ENCODE results near the gene EPM2A. TPM values are rescaled to one million over a fixed set of nuclear protein-coding genes. Genes with fewer than 3 reads are reported as not detected.

Gene EPM2A
- total RNA-seq, 1 experiment from 2014 or later: 4.7 TPM

DNA sequence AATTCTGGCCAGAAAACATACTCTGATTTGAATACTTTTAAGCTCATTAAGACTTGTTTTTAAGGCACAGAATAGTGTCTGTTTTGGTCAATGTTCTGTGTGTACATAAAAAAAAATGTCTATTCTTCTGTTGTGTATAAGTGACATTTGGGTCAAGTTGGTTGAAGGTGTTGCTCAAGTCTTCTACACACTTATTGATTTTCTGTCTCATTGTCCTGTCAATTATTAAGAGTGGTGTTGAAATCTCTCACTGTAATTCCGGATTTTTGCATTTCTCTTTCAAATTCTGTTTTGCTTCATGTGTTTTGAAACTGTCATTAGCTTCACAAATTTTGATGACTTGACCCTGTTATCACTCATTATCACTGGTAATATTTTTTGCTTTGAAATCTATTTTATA lies 37.5 kb upstream of the EPM2A start:
- Histone ChIP-seq H3K36me3 (ENCODE audit: low read depth) (no peaks in the 10 kb centered on the region), H3K9me2 (ENCODE audit: insufficient read depth) (no peaks in the 10 kb centered on the region), H3K4me3 (no peak overlapping the region), H3K27me3 (ENCODE audit: insufficient read depth, low read depth) (no peaks in the 10 kb centered on the region), H3F3A (ENCODE audit: insufficient read depth, low read depth) (no peaks in the 10 kb centered on the region), H3K9me3 (ENCODE audit: insufficient read depth, low read depth) (no peaks in the 10 kb centered on the region), H2AFZ (no peak overlapping the region), H3K79me2 (ENCODE audit: low read depth) (no peaks in the 10 kb centered on the region), H3K27ac (no peak overlapping the region), H3K4me1 (replicated peaks; ENCODE audit: insufficient read depth) (no peaks in the 10 kb centered on the region), H3K4me2 (no peak overlapping the region), H4K20me1 (ENCODE audit: insufficient read depth) (no peaks in the 10 kb centered on the region)
- CTCF ChIA-PET: no interaction called here
- intact Hi-C loops (cut with micrococcal nuclease; ENCODE audit: unreplicated experiment): no loop called here
- no peak for DNase-seq
- no TSS peak for BruUV-seq (replicated peaks)
- TF ChIP-seq EZH2 (IDR thresholded peaks at IDR 0.05; ENCODE audit: low read depth) (no peak), CTCF (conservative IDR thresholded peaks at IDR 0.05) (no peak)
- POLR2A ChIA-PET (ENCODE audit: unreplicated experiment): no interaction called here

GRCh38 chr6:145765449-145765848 lies 30.1 kb upstream of the EPM2A start:
- ChIA-PET CTCF (no interaction called here), POLR2A (ENCODE audit: unreplicated experiment) (no interaction called here)
- Histone ChIP-seq H3F3A (ENCODE audit: insufficient read depth, low read depth) (no peaks in the 10 kb centered on the region), H3K9me3 (ENCODE audit: insufficient read depth, low read depth) (no peaks in the 10 kb centered on the region), H3K4me3 (no peak overlapping the region), H3K9me2 (ENCODE audit: insufficient read depth) (peaks cover 5% of the 10 kb centered on the region; the same call in 1 of the 2 replicates), H3K36me3 (ENCODE audit: low read depth) (no peaks in the 10 kb centered on the region), H3K4me1 (replicated peaks; ENCODE audit: insufficient read depth) (no peaks in the 10 kb centered on the region), H3K79me2 (ENCODE audit: low read depth) (no peaks in the 10 kb centered on the region), H3K27me3 (ENCODE audit: insufficient read depth, low read depth) (no peaks in the 10 kb centered on the region), H3K27ac (no peak overlapping the region), H2AFZ (no peak overlapping the region), H3K4me2 (no peak overlapping the region), H4K20me1 (ENCODE audit: insufficient read depth) (no peaks in the 10 kb centered on the region)
- intact Hi-C loops (cut with micrococcal nuclease; ENCODE audit: unreplicated experiment): no loop called here
- no peak for TF ChIP-seq EZH2 (IDR thresholded peaks at IDR 0.05; ENCODE audit: low read depth)
- no peak for TF ChIP-seq CTCF (conservative IDR thresholded peaks at IDR 0.05)
- BruUV-seq (replicated peaks): no TSS peak
- DNase-seq: no peak

- Histone ChIP-seq H3K9me2 (ENCODE audit: insufficient read depth) (peaks cover 5% of the 10 kb centered on the region; the same call in 1 of the 2 replicates), H3K9me3 (ENCODE audit: insufficient read depth, low read depth) (no peaks in the 10 kb centered on the region), H3K27ac (no peak overlapping the region), H3F3A (ENCODE audit: insufficient read depth, low read depth) (no peaks in the 10 kb centered on the region), H3K4me3 (no peak overlapping the region), H3K36me3 (ENCODE audit: low read depth) (no peaks in the 10 kb centered on the region), H3K4me1 (replicated peaks; ENCODE audit: insufficient read depth) (no peaks in the 10 kb centered on the region), H3K4me2 (no peak overlapping the region), H3K79me2 (ENCODE audit: low read depth) (no peaks in the 10 kb centered on the region), H2AFZ (no peak overlapping the region), H4K20me1 (ENCODE audit: insufficient read depth) (no peaks in the 10 kb centered on the region), H3K27me3 (ENCODE audit: insufficient read depth, low read depth) (no peaks in the 10 kb centered on the region)
- ChIA-PET POLR2A (ENCODE audit: unreplicated experiment) (no interaction called here), CTCF (no interaction called here)
- no TSS peak for BruUV-seq (replicated peaks)
- no peak for TF ChIP-seq EZH2 (IDR thresholded peaks at IDR 0.05; ENCODE audit: low read depth)
- TF ChIP-seq CTCF (conservative IDR thresholded peaks at IDR 0.05): no peak
- intact Hi-C loops (cut with micrococcal nuclease; ENCODE audit: unreplicated experiment): no loop called here
- DNase-seq: no peak
Measured at GRCh38 chr6:145763742-145764141, 28.4 kb upstream of the EPM2A start.
